PC-9 (cell line): ENCODE results near the gene RCAN1. TPM values are rescaled to one million over a fixed set of nuclear protein-coding genes. Genes with fewer than 3 reads are reported as not detected.
"Not testable (repeated sequence)": the region's sequence is repeated elsewhere in the genome, so short reads cannot be mapped to it uniquely, and the experiment has no call there.

Experiments used
- BruUV-seq: library from RNA; stranded (reverse); fragments of 400-500 nt; replicated peaks from 2 replicates; lab custom pipeline; 2021; lab: Mats Ljungman, UMichigan
- CTCF ChIA-PET: fragments of 300-600 bp; sonication (Branson Sonifier 250); formaldehyde crosslinking; loops from one replicate; lab custom pipeline; 2022; ENCODE audit warnings: antibody characterized with exemption; lab: Charles Lee
- POLR2A ChIA-PET: fragments of 300-600 bp; sonication (Branson Sonifier 250); formaldehyde crosslinking; loops from one replicate; lab custom pipeline; 2022; ENCODE audit warnings: antibody characterized with exemption; ENCODE audit not compliant: unreplicated experiment; lab: Charles Lee
- DNase-seq, 2 experiments: peaks; one replicate each; pipeline versions ENCODE4 v3.0.0 to v3.0.0-alpha.2; 2015 to 2022; ENCODE audit warnings: mixed read lengths in 1 of 2
- H2AFZ ChIP-seq: fragments of 200-600 bp; sonication (generic); 2 replicates; pipeline ENCODE4 v1.8.1; 2017; ENCODE audit warnings: antibody characterized with exemption
- H3F3A ChIP-seq: fragments of 200-600 bp; sonication (generic); 2 replicates; pipeline ENCODE4 v1.8.1; 2017; ENCODE audit warnings: antibody characterized with exemption, mild to moderate bottlenecking, low read depth; ENCODE audit not compliant: insufficient read depth
- H3K27ac ChIP-seq: fragments of 200-600 bp; sonication (generic); 2 replicates; pipeline ENCODE4 v1.6.1; 2016; ENCODE audit warnings: mixed run types
- H3K27me3 ChIP-seq: fragments of 200-600 bp; sonication (generic); 2 replicates; pipeline ENCODE4 v1.6.1; 2016; ENCODE audit warnings: low read depth, mixed run types; ENCODE audit not compliant: insufficient read depth
- H3K36me3 ChIP-seq: fragments of 200-600 bp; sonication (generic); 2 replicates; pipeline ENCODE4 v1.6.1; 2016; ENCODE audit warnings: low read depth, mixed run types
- H3K4me1 ChIP-seq: fragments of 200-600 bp; sonication (generic); replicated peaks from 2 replicates; pipeline ENCODE4 v1.6.1; 2016; ENCODE audit warnings: mixed run types; ENCODE audit not compliant: insufficient read depth
- H3K4me2 ChIP-seq: fragments of 200-600 bp; sonication (generic); 2 replicates; pipeline ENCODE4 v1.6.1; 2017; ENCODE audit warnings: mixed run types
- H3K4me3 ChIP-seq: fragments of 200-600 bp; sonication (generic); 2 replicates; pipeline ENCODE4 v1.6.1; 2016; ENCODE audit warnings: mixed run types
- H3K79me2 ChIP-seq: fragments of 200-600 bp; sonication (generic); 2 replicates; pipeline ENCODE4 v1.6.1; 2017; ENCODE audit warnings: low read depth, mixed run types
- H3K9me2 ChIP-seq: fragments of 200-600 bp; sonication (generic); 2 replicates; pipeline ENCODE4 v1.8.1; 2017; ENCODE audit warnings: mild to moderate bottlenecking; ENCODE audit not compliant: insufficient read depth
- H3K9me3 ChIP-seq: fragments of 200-600 bp; sonication (generic); 2 replicates; pipeline ENCODE4 v1.8.1; 2016; ENCODE audit warnings: low read depth; ENCODE audit not compliant: insufficient read depth
- H4K20me1 ChIP-seq: fragments of 200-600 bp; sonication (generic); 2 replicates; pipeline ENCODE4 v1.8.1; 2017; ENCODE audit not compliant: insufficient read depth
- CTCF ChIP-seq: fragments of 200-600 bp; sonication (generic); conservative IDR thresholded peaks from 2 replicates; pipeline ENCODE4 v1.6.1; 2017; ENCODE audit warnings: mixed run types, antibody characterized with exemption, mild to moderate bottlenecking, moderate library complexity
- EZH2 ChIP-seq: fragments of 200-600 bp; sonication (generic); IDR thresholded peaks from 2 replicates; pipeline ENCODE4 v1.8.0; 2017; ENCODE audit warnings: antibody characterized with exemption, low read depth
- intact Hi-C: fragments of 100-400 bp; cut with micrococcal nuclease; formaldehyde crosslinking; loops from one replicate; pipeline ENCODE4 v1.10.0; 2022; ENCODE audit not compliant: unreplicated experiment
- total RNA-seq: library from RNA; stranded (reverse); gene quantifications from 2 replicates; pipeline ENCODE4 v1.2.3, GENCODE V29; 2021

The RCAN1 gene
- total RNA-seq, 1 experiment from 2014 or later: 7.2 TPM

- DNase-seq: no peak
- H4K20me1 ChIP-seq: no peaks in the 10 kb centered on the region
- no peaks in the 10 kb centered on the region for H3K36me3 ChIP-seq
- H3K9me3 ChIP-seq: no peaks in the 10 kb centered on the region
- no peaks in the 10 kb centered on the region for H3K9me2 ChIP-seq
- H3K4me2 ChIP-seq: no peak overlapping the region
- H3K79me2 ChIP-seq: no peaks in the 10 kb centered on the region
- TF ChIP-seq CTCF (no peak), EZH2 (no peak)
- no peak overlapping the region for H2AFZ ChIP-seq
- H3K27me3 ChIP-seq: no peaks in the 10 kb centered on the region
- ChIA-PET POLR2A (no interaction called here), CTCF (no interaction called here)
- H3K27ac ChIP-seq: no peak overlapping the region
- H3K4me1 ChIP-seq: peaks cover 14% of the 10 kb centered on the region; the same call in 1 of the 2 replicates
- intact Hi-C loops: no loop called here
- no peak overlapping the region for H3K4me3 ChIP-seq
- H3F3A ChIP-seq: no peaks in the 10 kb centered on the region
- BruUV-seq: no TSS peak
Observed at GRCh38 chr21:34571994-34572393, 42.9 kb downstream of the RCAN1 start.

- Histone ChIP-seq H4K20me1 (no peaks in the 10 kb centered on the region), H3K36me3 (no peaks in the 10 kb centered on the region), H2AFZ (no peak overlapping the region), H3K79me2 (no peaks in the 10 kb centered on the region), H3K4me1 (0 out of 2 replicates have a peak, but pooled peaks cover 2% of the 10 kb centered on the region), H3K9me2 (no peaks in the 10 kb centered on the region), H3K27me3 (no peaks in the 10 kb centered on the region), H3K27ac (no peak overlapping the region), H3K4me3 (no peak overlapping the region), H3K9me3 (no peaks in the 10 kb centered on the region), H3K4me2 (no peak overlapping the region), H3F3A (no peaks in the 10 kb centered on the region)
- POLR2A ChIA-PET: no interaction called here
- BruUV-seq: no TSS peak
- TF ChIP-seq CTCF (no peak), EZH2 (no peak)
- CTCF ChIA-PET: no interaction called here
- no peak for DNase-seq
- intact Hi-C loops: no loop called here
Observed at GRCh38 chr21:34570313-34570712, 44.6 kb downstream of the RCAN1 start.

- H3F3A ChIP-seq: no peaks in the 10 kb centered on the region
- H3K9me2 ChIP-seq: no peaks in the 10 kb centered on the region
- no peak for DNase-seq
- no peaks in the 10 kb centered on the region for H3K9me3 ChIP-seq
- no peak overlapping the region for H2AFZ ChIP-seq
- POLR2A ChIA-PET: no interaction called here
- H3K27ac ChIP-seq: no peak overlapping the region
- H3K4me2 ChIP-seq: no peak overlapping the region
- no peaks in the 10 kb centered on the region for H3K36me3 ChIP-seq
- TF ChIP-seq CTCF: no peak
- no peak for TF ChIP-seq EZH2
- CTCF ChIA-PET: no interaction called here
- no TSS peak for BruUV-seq
- H3K4me1 ChIP-seq: no peaks in the 10 kb centered on the region
- no peaks in the 10 kb centered on the region for H3K79me2 ChIP-seq
- no peaks in the 10 kb centered on the region for H3K27me3 ChIP-seq
- intact Hi-C loops: no loop called here
- H3K4me3 ChIP-seq: no peak overlapping the region
- H4K20me1 ChIP-seq: no peaks in the 10 kb centered on the region
Observed at GRCh38 chr21:34569381-34569979, 45.4 kb downstream of the RCAN1 start.

GRCh38 chr21:34568801-34569200 is 46.1 kb downstream of the RCAN1 start:
- H2AFZ ChIP-seq, H3K9me2 ChIP-seq, H3K36me3 ChIP-seq, H3K4me3 ChIP-seq, H3K27me3 ChIP-seq, H4K20me1 ChIP-seq, intact Hi-C loops, H3K4me1 ChIP-seq, DNase-seq, H3K27ac ChIP-seq, H3K9me3 ChIP-seq, H3F3A ChIP-seq, BruUV-seq, POLR2A ChIA-PET, H3K79me2 ChIP-seq, H3K4me2 ChIP-seq, CTCF ChIA-PET: not testable (repeated sequence)
